ENCODE results near the gene LY6G6D. TPM values are rescaled to one million over a fixed set of nuclear protein-coding genes. Genes with fewer than 3 reads are reported as not detected.

Gene LY6G6D
- total RNA-seq, 1 experiment from 2014 or later, result not detected

GRCh38 chr6:31736021-31736767, 21.0 kb downstream of the LY6G6D start, which contains the start of gene CLIC1:
CLIC1 (minus strand) TSS chr6:31736530; CDS start chr6:31736300, 230 bp downstream.
- peak; percentile 96 for DNase-seq (ENCODE audit: low read depth)

GRCh38 chr6:31736768-31737314, 21.7 kb downstream of the LY6G6D start:
- DNase-seq (ENCODE audit: low read depth), result no peak

- DNase-seq (ENCODE audit: low read depth), result peak; percentile 51
Measured at GRCh38 chr6:31737315-31737990, 22.3 kb downstream of the LY6G6D start.

GRCh38 chr6:31737991-31738979, 23.1 kb downstream of the LY6G6D start:
- peak; percentile 97 for DNase-seq (ENCODE audit: low read depth)

- DNase-seq (ENCODE audit: low read depth), result peak; percentile 100
Measured at GRCh38 chr6:31739639-31740396, 24.7 kb downstream of the LY6G6D start, which contains the start of gene MSH5. MSH5 (plus strand) TSS chr6:31740005; CDS start chr6:31740467, 462 bp downstream.

- DNase-seq (ENCODE audit: low read depth), result no peak
Measured at GRCh38 chr6:31740397-31741223, 25.5 kb downstream of the LY6G6D start.

- no peak for DNase-seq (ENCODE audit: low read depth)
Measured at GRCh38 chr6:31741815-31742214, 26.7 kb downstream of the LY6G6D start.

GRCh38 chr6:31742894-31743293, 27.7 kb downstream of the LY6G6D start:
- no peak for DNase-seq (ENCODE audit: low read depth)

GRCh38 chr6:31744422-31744821, 29.3 kb downstream of the LY6G6D start:
- DNase-seq (ENCODE audit: low read depth), result no peak

GRCh38 chr6:31749301-31750036, 34.3 kb downstream of the LY6G6D start:
- no peak for DNase-seq (ENCODE audit: low read depth)

GRCh38 chr6:31750411-31751022, 35.4 kb downstream of the LY6G6D start:
- peak; percentile 91 for DNase-seq (ENCODE audit: low read depth)

- DNase-seq (ENCODE audit: low read depth), result peak; percentile 88
Measured at GRCh38 chr6:31752739-31753319, 37.7 kb downstream of the LY6G6D start.

GRCh38 chr6:31758281-31758680, 43.1 kb downstream of the LY6G6D start:
- DNase-seq (ENCODE audit: low read depth), result no peak

GRCh38 chr6:31760790-31761189, 45.6 kb downstream of the LY6G6D start:
- DNase-seq (ENCODE audit: low read depth), result no peak

- DNase-seq (ENCODE audit: low read depth), result no peak
Measured at GRCh38 chr6:31761343-31761742, 46.2 kb downstream of the LY6G6D start.

GRCh38 chr6:31762356-31762755, 47.2 kb downstream of the LY6G6D start, which contains the start of gene SAPCD1:
SAPCD1 (plus strand) TSS chr6:31762656; CDS start chr6:31763055, 399 bp downstream.
- DNase-seq (ENCODE audit: low read depth), result no peak

- no peak for DNase-seq (ENCODE audit: low read depth)
Measured at GRCh38 chr6:31762878-31763618, 47.9 kb downstream of the LY6G6D start.

- peak; percentile 71 for DNase-seq (ENCODE audit: low read depth)
Measured at GRCh38 chr6:31763619-31763940, 48.4 kb downstream of the LY6G6D start.

Data from M059J (cell line).